Measurements from ENCODE around the gene TBX18.

Gene TBX18

GRCh38 chr6:84764332-84765049 is at the start of gene TBX18:
TSS of gene TBX18 (minus strand) at chr6:84764598. CDS start at chr6:84764181, 417 bp downstream.
- peak; percentile 99 for DNase-seq (ENCODE audit: low read depth)

- DNase-seq (ENCODE audit: low read depth) = no peak
Measured at GRCh38 chr6:84811351-84811750, 47.0 kb upstream of the TBX18 start.

- no peak for DNase-seq (ENCODE audit: low read depth)
Measured at GRCh38 chr6:84809455-84809854, 45.1 kb upstream of the TBX18 start.

GRCh38 chr6:84808491-84809061 is 44.2 kb upstream of the TBX18 start:
- no peak for DNase-seq (ENCODE audit: low read depth)

GRCh38 chr6:84805145-84805544 is 40.7 kb upstream of the TBX18 start:
- no peak for DNase-seq (ENCODE audit: low read depth)

- DNase-seq (ENCODE audit: low read depth) = no peak
Measured at GRCh38 chr6:84804720-84805119, 40.3 kb upstream of the TBX18 start.

- DNase-seq (ENCODE audit: low read depth) = no peak
Measured at GRCh38 chr6:84801250-84801649, 36.9 kb upstream of the TBX18 start.

- no peak for DNase-seq (ENCODE audit: low read depth)
Measured at GRCh38 chr6:84798257-84798656, 33.9 kb upstream of the TBX18 start.

GRCh38 chr6:84796343-84796742 is 31.9 kb upstream of the TBX18 start:
- DNase-seq (ENCODE audit: low read depth) = no peak

- DNase-seq (ENCODE audit: low read depth) = no peak
Measured at GRCh38 chr6:84791927-84792326, 27.5 kb upstream of the TBX18 start.

GRCh38 chr6:84791233-84791632 is 26.8 kb upstream of the TBX18 start:
- DNase-seq (ENCODE audit: low read depth) = no peak

GRCh38 chr6:84789170-84789569 is 24.8 kb upstream of the TBX18 start:
- DNase-seq (ENCODE audit: low read depth) = no peak

GRCh38 chr6:84788689-84789088 is 24.3 kb upstream of the TBX18 start:
- no peak for DNase-seq (ENCODE audit: low read depth)

- DNase-seq (ENCODE audit: low read depth) = no peak
Measured at GRCh38 chr6:84785671-84786070, 21.3 kb upstream of the TBX18 start.

- no peak for DNase-seq (ENCODE audit: low read depth)
Measured at GRCh38 chr6:84779917-84780316, 15.5 kb upstream of the TBX18 start.

GRCh38 chr6:84779380-84779779 is 15.0 kb upstream of the TBX18 start:
- no peak for DNase-seq (ENCODE audit: low read depth)

- no peak for DNase-seq (ENCODE audit: low read depth)
Measured at GRCh38 chr6:84777888-84778287, 13.5 kb upstream of the TBX18 start.

- DNase-seq (ENCODE audit: low read depth) = no peak
Measured at GRCh38 chr6:84776392-84776791, 12.0 kb upstream of the TBX18 start.

GRCh38 chr6:84775751-84776150 is 11.4 kb upstream of the TBX18 start:
- no peak for DNase-seq (ENCODE audit: low read depth)

GRCh38 chr6:84774985-84775284 is 10.5 kb upstream of the TBX18 start:
- DNase-seq (ENCODE audit: low read depth) = no peak

GRCh38 chr6:84774157-84774984 is 10.0 kb upstream of the TBX18 start:
- peak; percentile 74 for DNase-seq (ENCODE audit: low read depth)

- DNase-seq (ENCODE audit: low read depth) = no peak
Measured at GRCh38 chr6:84773431-84774156, 9.2 kb upstream of the TBX18 start.

GRCh38 chr6:84773133-84773430 is 8.7 kb upstream of the TBX18 start:
- no peak for DNase-seq (ENCODE audit: low read depth)

Data from fibroblast of the conjunctiva (primary cell).